Breast epithelium (tissue), 3 donors: ENCODE results near the gene TXNL1.

Experiments
- CTCF ChIP-seq, 3 donors: fragments of 450-650 bp; IDR thresholded peaks; one replicate each; pipeline ENCODE4 v1.5.1; 2016 to 2017; ENCODE audit warnings: antibody characterized with exemption in 3 of 3, mild to moderate bottlenecking in 3 of 3, moderate library complexity in 3 of 3
- POLR2AphosphoS5 ChIP-seq, 3 donors: sonication (generic); formaldehyde crosslinking; IDR thresholded peaks; one replicate each; pipeline ENCODE4 v1.6.1; 2017; ENCODE audit warnings: antibody characterized with exemption in 3 of 3

DNA sequence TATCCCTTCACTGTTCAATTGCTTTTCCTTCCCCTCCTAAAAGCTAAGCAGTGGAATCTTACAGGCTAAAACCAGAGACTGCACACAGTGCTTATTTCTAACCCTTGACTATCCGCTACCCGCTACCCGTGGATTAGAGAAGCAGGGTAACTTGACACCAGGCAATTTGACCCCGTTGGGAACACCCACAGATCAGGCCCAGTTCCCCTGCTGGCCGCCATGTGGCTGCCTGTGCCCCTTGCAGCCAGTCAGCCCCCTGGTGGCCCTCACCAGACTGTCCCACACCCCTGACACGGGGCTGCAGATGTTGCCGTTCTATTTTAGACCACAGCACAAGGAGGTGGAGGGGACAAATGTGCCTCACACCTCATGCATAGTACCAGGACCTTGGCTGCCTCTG, 74.8 kb downstream of the TXNL1 start:
- TF ChIP-seq CTCF (IDR thresholded peaks at IDR 0.05) (no peak), POLR2AphosphoS5 (IDR thresholded peaks at IDR 0.05) (no peak)
